ENCODE data around the gene COL5A3.
"Not testable (repeated sequence)": the region's sequence is repeated elsewhere in the genome, so short reads cannot be mapped to it uniquely, and the experiment has no call there.

Gene COL5A3

GRCh38 chr19:9968820-9969687 lies 41.2 kb downstream of the COL5A3 start:
- no peak for DNase-seq

DNA sequence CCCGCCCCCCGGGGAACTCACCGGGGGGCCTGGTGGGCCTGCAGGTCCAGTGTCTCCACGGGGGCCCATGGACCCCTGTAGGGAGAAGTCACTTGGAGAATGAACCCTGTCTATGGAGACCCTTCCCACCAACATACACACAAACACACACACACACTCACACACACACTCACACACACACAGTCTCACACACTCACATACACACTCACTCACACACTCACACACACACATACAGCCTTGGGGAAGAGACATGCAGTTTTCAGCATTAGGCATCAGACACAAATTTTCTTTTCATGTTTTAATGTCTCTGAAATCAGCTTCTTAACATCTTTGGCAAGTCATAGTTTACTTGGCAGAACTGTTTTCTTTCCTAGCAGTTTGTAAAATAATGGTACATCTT lies 43.0 kb downstream of the COL5A3 start:
- no peak for DNase-seq

- DNase-seq: no peak
Observed at GRCh38 chr19:9966448-9966847, 43.9 kb downstream of the COL5A3 start.

DNA sequence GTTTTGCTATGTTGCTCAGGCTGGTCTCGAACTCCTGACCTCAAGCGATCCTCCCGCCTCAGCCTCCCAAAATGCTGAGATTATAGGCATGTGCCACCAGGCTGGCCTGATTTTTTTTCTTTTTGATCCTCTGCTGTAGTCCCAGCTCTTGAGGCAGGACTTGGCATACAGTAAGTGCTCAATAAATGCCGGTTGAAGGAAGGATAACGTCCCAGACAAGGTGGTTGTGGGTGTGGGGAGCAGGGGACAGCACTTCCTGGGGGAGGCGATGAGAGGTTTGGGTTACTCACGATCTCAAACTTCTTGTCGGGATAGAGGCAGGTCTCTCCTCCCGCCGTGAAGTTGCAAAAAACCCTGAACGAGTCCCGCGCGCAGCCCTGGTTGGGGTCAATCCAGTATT lies 44.3 kb downstream of the COL5A3 start:
- no peak for DNase-seq

DNA sequence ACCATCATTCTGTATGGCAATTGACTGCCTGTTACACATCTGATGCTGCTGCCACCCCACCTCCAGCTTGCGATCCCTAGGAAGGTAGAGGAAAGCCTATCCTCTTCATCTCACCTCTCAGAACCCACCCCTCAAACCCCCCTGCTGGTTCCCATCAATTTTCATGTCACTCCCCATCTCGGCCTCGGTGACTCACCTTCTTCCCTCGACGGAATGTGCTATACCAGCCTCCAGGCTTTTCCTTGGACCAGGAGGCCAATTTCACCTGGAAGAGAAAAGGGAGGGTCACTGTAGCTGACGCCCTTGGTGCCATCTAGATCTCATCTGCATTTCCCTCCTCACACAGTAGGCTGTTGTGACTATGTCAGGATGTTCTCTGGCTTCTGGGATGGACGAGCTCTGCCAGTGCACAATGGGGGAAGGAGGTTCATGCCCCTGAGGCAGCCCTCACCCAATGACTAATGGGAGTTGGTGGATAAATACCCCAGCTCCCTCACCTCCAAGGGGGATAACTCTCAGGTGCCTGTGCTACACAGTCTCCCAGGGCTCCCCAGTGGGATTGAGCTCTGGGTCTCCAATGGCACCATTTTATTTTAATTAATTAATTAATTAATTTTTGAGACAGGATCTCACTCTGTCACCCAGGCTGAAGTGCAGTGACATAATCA lies 47.5 kb downstream of the COL5A3 start:
- DNase-seq: no peak

DNA sequence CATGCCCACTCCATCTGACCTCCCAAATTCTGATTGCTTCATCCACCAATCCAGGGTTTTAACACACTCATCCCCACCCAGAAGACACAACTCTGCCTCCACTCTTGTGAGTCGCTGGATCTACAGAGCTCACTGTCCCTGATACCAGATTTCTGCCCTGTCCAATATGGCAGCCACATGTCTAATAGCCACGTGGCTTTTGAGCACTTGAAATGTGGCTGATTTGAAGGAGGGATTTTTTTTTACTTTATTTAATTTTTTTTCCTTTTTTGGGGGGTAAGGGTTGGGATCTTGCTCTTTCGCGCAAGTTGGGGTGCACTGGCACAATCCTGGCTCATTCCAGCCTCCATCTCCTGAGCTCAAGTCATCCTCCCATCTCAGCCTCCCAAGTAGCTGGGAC lies 49.2 kb downstream of the COL5A3 start:
- DNase-seq: no peak

- DNase-seq: peak; percentile 98
Observed at GRCh38 chr19:9958379-9958821, 51.9 kb downstream of the COL5A3 start.

DNA sequence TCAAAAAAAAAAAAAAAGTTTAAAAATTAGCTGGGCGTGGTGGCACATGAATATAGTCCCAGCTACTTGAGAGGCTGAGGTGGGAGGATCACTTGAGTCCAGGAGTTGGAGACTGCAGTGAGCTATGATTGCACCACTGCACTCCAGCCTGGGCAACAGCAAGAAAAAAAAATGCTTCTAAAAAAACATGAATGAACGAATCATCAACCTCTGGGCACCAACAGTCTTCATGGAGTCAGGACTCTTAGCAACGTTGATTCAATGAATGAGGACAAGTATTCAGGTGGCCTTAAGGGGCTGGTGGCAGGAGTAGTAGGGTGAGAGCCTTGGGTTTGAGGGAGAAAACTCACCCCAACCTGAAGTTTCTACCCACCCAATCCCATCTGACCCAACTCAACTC lies 53.3 kb downstream of the COL5A3 start:
- peak; percentile 12 for DNase-seq

- DNase-seq: no peak
Observed at GRCh38 chr19:9953802-9954542, 56.3 kb downstream of the COL5A3 start.

- no peak for DNase-seq
Observed at GRCh38 chr19:9952276-9952675, 58.0 kb downstream of the COL5A3 start.

DNA sequence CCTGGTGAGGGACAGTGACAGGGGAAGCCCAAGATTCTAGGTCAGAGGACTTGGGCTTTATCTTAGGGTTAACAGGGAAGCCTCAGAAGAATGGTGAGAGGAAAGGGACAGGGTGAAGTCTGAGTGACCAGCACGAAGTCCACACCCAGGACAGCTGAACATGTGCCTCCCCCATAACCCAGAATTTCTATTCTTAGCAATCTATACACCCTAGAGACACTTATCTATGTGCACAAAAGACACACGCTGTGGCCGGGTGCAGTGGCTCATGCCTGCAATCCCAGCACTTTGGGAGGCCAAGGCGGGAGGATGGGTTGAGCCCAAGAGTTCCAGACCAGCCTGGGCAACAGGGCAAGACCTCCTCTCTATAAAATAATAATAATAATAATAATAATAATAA lies 62.9 kb downstream of the COL5A3 start:
- DNase-seq: no peak

GRCh38 chr19:9946528-9947125 lies 63.7 kb downstream of the COL5A3 start:
- not testable (repeated sequence) for DNase-seq

DNA sequence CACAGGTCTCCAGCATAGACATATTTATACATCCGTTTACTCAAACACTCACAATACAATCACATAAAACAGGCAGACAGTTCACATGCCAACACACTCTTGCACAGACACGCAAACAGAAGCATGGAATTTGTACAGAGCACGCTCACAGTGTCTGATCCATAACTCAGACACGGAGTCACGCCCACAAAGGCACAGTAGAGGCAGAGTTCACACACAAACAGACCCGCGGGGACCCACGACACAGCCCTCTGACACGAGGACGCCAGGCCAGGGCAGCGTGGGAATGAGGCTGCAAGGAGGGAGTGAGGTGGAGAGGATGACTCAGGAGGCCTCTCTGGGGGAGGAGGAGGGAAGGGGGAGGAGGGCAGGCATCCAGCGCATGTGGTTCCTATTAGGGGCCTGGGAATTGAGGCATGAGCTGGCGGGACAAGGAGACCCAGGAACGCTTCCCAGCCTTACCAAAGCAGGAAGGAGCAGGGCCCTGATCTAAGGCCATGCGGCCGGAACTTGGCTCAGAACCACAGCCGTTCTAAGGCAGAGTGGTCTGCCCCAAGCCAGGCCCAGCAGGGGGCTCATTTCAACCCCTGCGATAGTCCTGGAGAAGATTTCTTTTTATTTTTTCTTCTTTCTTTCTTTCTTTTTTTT lies 64.9 kb downstream of the COL5A3 start:
- DNase-seq: peak; percentile 99

DNA sequence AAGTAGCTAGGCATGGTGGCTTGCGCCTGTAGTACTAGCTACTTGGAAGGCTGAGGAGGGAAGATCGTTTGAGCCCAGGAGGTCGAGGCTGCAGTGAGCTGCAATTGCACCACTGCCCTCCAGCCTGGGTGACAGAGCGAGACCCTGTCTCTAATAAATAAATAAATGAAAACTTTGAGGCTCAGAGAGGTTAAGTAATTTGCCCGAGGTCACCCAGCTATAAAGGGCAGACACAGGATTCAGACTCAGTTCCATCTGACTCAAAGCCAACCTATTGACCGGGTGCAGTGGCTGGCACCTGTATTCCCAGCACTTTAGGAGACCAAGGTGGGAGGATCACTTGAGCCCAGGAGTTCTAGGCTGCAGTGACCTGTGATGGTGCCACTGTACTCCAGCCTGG lies 66.6 kb downstream of the COL5A3 start:
- no peak for DNase-seq

DNA sequence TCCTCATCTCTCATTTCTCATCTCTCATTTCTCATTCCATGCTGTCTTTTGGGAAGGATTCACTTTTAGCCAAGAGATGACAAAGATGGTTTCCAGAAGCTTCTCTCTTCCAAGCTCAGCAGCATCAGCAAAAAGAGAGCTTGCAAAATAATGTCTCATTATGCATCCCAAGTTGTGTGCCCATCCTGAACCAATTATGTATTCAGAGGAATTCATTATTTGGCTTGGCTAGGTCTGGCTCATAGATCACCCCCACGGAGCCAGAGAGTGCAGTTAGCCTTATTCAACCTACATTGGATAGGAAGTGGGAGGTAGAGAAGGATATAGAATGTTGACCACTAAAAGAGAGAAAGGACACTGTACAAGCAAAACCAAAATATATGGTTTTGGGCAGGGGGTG lies 68.6 kb downstream of the COL5A3 start:
- DNase-seq: peak; percentile 57

DNA sequence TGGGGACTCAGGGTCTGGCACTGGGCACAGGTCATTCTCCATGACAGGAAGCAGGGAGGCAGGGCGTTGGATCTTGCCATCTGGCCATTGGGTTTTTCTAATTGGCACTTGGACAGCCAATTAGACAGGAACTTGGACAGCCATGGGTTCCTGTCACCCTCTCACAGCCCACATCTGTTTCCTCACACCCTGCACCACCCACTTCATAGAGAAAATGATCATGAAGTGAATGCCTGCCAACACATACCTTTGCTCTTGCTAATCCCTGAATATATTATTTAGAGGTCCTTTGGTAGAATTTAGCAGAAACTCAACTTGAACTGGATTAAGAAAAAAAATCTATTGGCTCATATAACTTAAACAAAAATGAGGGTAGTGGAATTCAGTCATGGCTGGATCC lies 69.1 kb downstream of the COL5A3 start:
- DNase-seq: no peak

GRCh38 chr19:9940778-9941177 lies 69.5 kb downstream of the COL5A3 start:
- no peak for DNase-seq

DNA sequence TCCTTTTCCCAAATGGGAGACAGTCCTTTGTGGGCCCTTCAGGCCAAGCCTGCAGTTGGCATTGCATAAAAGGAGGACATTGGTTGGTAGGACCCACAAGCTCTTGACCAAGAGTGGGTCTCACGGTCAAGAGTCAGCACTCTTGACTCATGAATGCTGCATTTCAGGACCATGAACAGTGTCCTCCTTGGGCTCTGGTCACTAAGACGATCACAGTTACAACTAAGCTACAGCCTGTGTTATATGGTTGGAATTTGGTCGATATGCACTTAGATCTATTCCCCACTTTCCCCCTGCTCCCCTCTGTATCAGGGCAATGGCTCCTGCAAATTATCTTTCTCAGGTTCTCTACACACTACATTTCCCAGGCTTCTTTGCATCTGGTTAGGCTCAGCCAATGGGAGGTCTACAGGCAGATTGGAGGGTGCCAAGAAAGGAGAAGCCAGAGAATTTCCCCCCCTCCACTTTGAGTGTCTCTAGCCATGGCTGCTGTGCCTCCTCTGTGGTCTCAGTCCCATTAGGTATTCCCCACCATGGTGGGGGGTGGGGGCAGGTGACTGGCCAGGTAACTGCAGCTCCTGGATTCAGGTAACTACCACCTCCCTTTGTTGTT lies 70.9 kb downstream of the COL5A3 start:
- no peak for DNase-seq

DNA sequence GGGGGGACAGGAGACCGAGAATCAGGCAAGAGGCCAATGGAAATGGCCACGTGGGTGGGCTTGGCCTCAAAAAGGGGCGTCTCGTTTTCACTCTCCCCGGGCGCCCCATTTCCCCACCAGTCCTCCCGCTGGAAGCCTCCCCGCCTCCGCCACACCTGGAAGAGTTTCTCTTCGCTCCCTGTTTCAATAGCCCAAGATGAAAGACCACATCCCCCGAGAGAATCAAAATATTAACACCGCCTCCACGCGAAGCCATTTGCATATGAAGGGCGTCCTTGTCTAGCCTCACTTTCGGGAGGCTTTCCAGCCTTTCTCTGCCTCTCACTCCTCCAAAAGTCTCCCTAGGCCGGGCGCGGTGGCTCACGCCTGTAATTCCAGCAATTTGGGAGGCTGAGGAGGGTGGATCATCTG lies 73.3 kb downstream of the COL5A3 start:
- no peak for DNase-seq

- DNase-seq: no peak
Observed at GRCh38 chr19:9936326-9937000, 73.8 kb downstream of the COL5A3 start, which contains the start of gene OLFM2. OLFM2 (minus strand) TSS chr19:9936515; CDS start chr19:9936366, 149 bp downstream.

GRCh38 chr19:9935506-9936325 lies 74.6 kb downstream of the COL5A3 start:
- DNase-seq: no peak
